ENCODE results near the gene COQ10B.
"Not testable (repeated sequence)": the region's sequence is repeated elsewhere in the genome, so short reads cannot be mapped to it uniquely, and the experiment has no call there.

The COQ10B gene

GRCh38 chr2:197477797-197478196 is 24.4 kb downstream of the COQ10B start:
- Histone ChIP-seq H3K4me2 (no peak overlapping the region), H3K36me3 (peaks cover 78% of the 10 kb centered on the region), H3K9me3 (no peaks in the 10 kb centered on the region), H3K4me1 (peaks cover 15% of the 10 kb centered on the region), H3K4me3 (no peak overlapping the region), H3K9ac (no peak overlapping the region), H3K27me3 (no peaks in the 10 kb centered on the region), H4K20me1 (no peaks in the 10 kb centered on the region), H3K27ac (no peak overlapping the region)
- no peak for TF ChIP-seq Cebpa-rat (IDR thresholded peaks at IDR 0.05)

GRCh38 chr2:197480165-197481036 is 27.0 kb downstream of the COQ10B start:
- Histone ChIP-seq H3K27me3 (no peaks in the 10 kb centered on the region), H3K4me3 (no peak overlapping the region), H3K4me2 (no peak overlapping the region), H3K36me3 (peaks cover 80% of the 10 kb centered on the region), H3K9ac (no peak overlapping the region), H4K20me1 (peaks cover 1% of the 10 kb centered on the region; the same call in 1 of the 2 replicates), H3K4me1 (peaks cover 15% of the 10 kb centered on the region), H3K9me3 (peaks cover 25% of the 10 kb centered on the region), H3K27ac (no peak overlapping the region)
- TF ChIP-seq Cebpa-rat (IDR thresholded peaks at IDR 0.05), result no peak

GRCh38 chr2:197484248-197484647 is 30.9 kb downstream of the COQ10B start:
- H4K20me1 ChIP-seq, result peaks cover 31% of the 10 kb centered on the region
- H3K27me3 ChIP-seq, H3K4me3 ChIP-seq, H3K27ac ChIP-seq, H3K4me2 ChIP-seq, H3K4me1 ChIP-seq, H3K9ac ChIP-seq: not testable (repeated sequence)
- peaks cover 33% of the 10 kb centered on the region for H3K9me3 ChIP-seq
- peaks cover 85% of the 10 kb centered on the region for H3K36me3 ChIP-seq

GRCh38 chr2:197486175-197486574 is 32.8 kb downstream of the COQ10B start:
- H3K9me3 ChIP-seq, result peaks cover 33% of the 10 kb centered on the region
- H3K9ac ChIP-seq, result no peak overlapping the region
- H3K27me3 ChIP-seq, result no peaks in the 10 kb centered on the region
- no peak overlapping the region for H3K27ac ChIP-seq
- H3K36me3 ChIP-seq, result peaks cover 88% of the 10 kb centered on the region
- H3K4me2 ChIP-seq, result no peak overlapping the region
- no peak overlapping the region for H3K4me3 ChIP-seq
- TF ChIP-seq Cebpa-rat (IDR thresholded peaks at IDR 0.05), result no peak
- peaks cover 50% of the 10 kb centered on the region for H4K20me1 ChIP-seq
- no peaks in the 10 kb centered on the region for H3K4me1 ChIP-seq

GRCh38 chr2:197487385-197487784 is 34.0 kb downstream of the COQ10B start:
- H3K9me3 ChIP-seq, result peaks cover 33% of the 10 kb centered on the region
- H4K20me1 ChIP-seq, result peaks cover 63% of the 10 kb centered on the region
- H3K27me3 ChIP-seq, result no peaks in the 10 kb centered on the region
- no peak overlapping the region for H3K9ac ChIP-seq
- no peaks in the 10 kb centered on the region for H3K4me1 ChIP-seq
- H3K4me2 ChIP-seq, result no peak overlapping the region
- H3K27ac ChIP-seq, result no peak overlapping the region
- no peak overlapping the region for H3K4me3 ChIP-seq
- peaks cover 97% of the 10 kb centered on the region for H3K36me3 ChIP-seq
- TF ChIP-seq Cebpa-rat (IDR thresholded peaks at IDR 0.05), result no peak

GRCh38 chr2:197495433-197496134 is 42.2 kb downstream of the COQ10B start:
- peaks cover 76% of the 10 kb centered on the region for H3K36me3 ChIP-seq
- H3K4me1 ChIP-seq, result peaks cover 32% of the 10 kb centered on the region
- H3K27me3 ChIP-seq, result no peaks in the 10 kb centered on the region
- H3K9me3 ChIP-seq, result no peaks in the 10 kb centered on the region
- H3K9ac ChIP-seq, result no peak overlapping the region
- no peak overlapping the region for H3K4me3 ChIP-seq
- H3K4me2 ChIP-seq, result peak overlapping the region; percentile 84
- H3K27ac ChIP-seq, result no peak overlapping the region
- no peak for TF ChIP-seq Cebpa-rat (IDR thresholded peaks at IDR 0.05)
- peaks cover 90% of the 10 kb centered on the region for H4K20me1 ChIP-seq

GRCh38 chr2:197496695-197497094 is 43.3 kb downstream of the COQ10B start:
- Histone ChIP-seq H3K9me3 (no peaks in the 10 kb centered on the region), H3K27me3 (no peaks in the 10 kb centered on the region), H3K27ac (no peak overlapping the region), H3K9ac (peak overlapping the region; percentile 90), H3K4me1 (peaks cover 36% of the 10 kb centered on the region), H3K4me3 (peak overlapping the region; percentile 87; the same call in 1 of the 2 replicates), H3K36me3 (peaks cover 68% of the 10 kb centered on the region), H3K4me2 (peak overlapping the region; percentile 84), H4K20me1 (peaks cover 83% of the 10 kb centered on the region)
- TF ChIP-seq Cebpa-rat (IDR thresholded peaks at IDR 0.05), result no peak

- Histone ChIP-seq H3K36me3 (peaks cover 68% of the 10 kb centered on the region), H3K4me1 (peaks cover 43% of the 10 kb centered on the region), H3K9me3 (no peaks in the 10 kb centered on the region), H3K27me3 (no peaks in the 10 kb centered on the region), H3K9ac (peak overlapping the region; percentile 90), H3K27ac (no peak overlapping the region), H3K4me3 (peak overlapping the region; percentile 87), H3K4me2 (peak overlapping the region; percentile 84), H4K20me1 (peaks cover 83% of the 10 kb centered on the region)
- no peak for TF ChIP-seq Cebpa-rat (IDR thresholded peaks at IDR 0.05)
Measured at GRCh38 chr2:197497326-197497725, 44.0 kb downstream of the COQ10B start.

- H3K9me3 ChIP-seq, result no peaks in the 10 kb centered on the region
- peak overlapping the region; percentile 95 for H3K27ac ChIP-seq
- peaks cover 83% of the 10 kb centered on the region for H4K20me1 ChIP-seq
- H3K4me1 ChIP-seq, result peaks cover 49% of the 10 kb centered on the region
- H3K27me3 ChIP-seq, result no peaks in the 10 kb centered on the region
- peak overlapping the region; percentile 87 for H3K4me3 ChIP-seq
- peak overlapping the region; percentile 84 for H3K4me2 ChIP-seq
- no peak for TF ChIP-seq Cebpa-rat (IDR thresholded peaks at IDR 0.05)
- H3K9ac ChIP-seq, result peak overlapping the region; percentile 90
- peaks cover 65% of the 10 kb centered on the region for H3K36me3 ChIP-seq
Measured at GRCh38 chr2:197498235-197498936, 45.0 kb downstream of the COQ10B start.

Data from BLaER1 (cell line).